HEK293 (cell line): Measurements from ENCODE around the gene KIF21A.
A peak's percentile ranks its signal among the peaks of the same experiment; 100 is the strongest.

ENCODE experiments used
- CTCF ChIA-PET: fragments of 350-600 bp; formaldehyde crosslinking; extraction: SDS; loops from one replicate; lab custom pipeline; 2021; ENCODE audit warnings: antibody characterized with exemption; lab: Yijun Ruan, JAX
- POLR2A ChIA-PET: fragments of 300-600 bp; formaldehyde crosslinking; extraction: SDS; loops from one replicate; lab custom pipeline; 2020; ENCODE audit warnings: antibody characterized with exemption, inconsistent platforms; lab: Yijun Ruan, JAX
- H3K27ac ChIP-seq: fragments of 200-500 bp; sonication (Bioruptor generic); 2 replicates; pipeline ENCODE4 v1.5.1; 2014; ENCODE audit warnings: low read depth, low read length, control low read depth, inconsistent platforms; ENCODE audit errors: extremely low read depth
- H3K36me3 ChIP-seq, 2 experiments: fragments of 200-500 bp in 1 of 2; sonication (Bioruptor generic) in 1 of 2; 1 replicate in 1 of 2; 2 replicates in 1 of 2; pipeline ENCODE4 v1.5.1; 2014 to 2017; ENCODE audit warnings: inconsistent platforms in 2 of 2, low read length in 2 of 2; ENCODE audit not compliant: control insufficient read depth in 2 of 2, insufficient read depth in 1 of 2
- H3K4me1 ChIP-seq: fragments of 200-500 bp; sonication (Bioruptor generic); 2 replicates; pipeline ENCODE4 v1.5.1; 2014; ENCODE audit warnings: mild to moderate bottlenecking, low read length, inconsistent platforms; ENCODE audit not compliant: control insufficient read depth, insufficient read depth
- H3K4me3 ChIP-seq: 2 replicates; pipeline ENCODE4 v1.5.1; 2011; ENCODE audit warnings: low read depth, mild to moderate bottlenecking, control low read depth, low read length, moderate library complexity
- H3K9me3 ChIP-seq: fragments of 200-500 bp; sonication (Bioruptor generic); 2 replicates; pipeline ENCODE4 v1.5.1; 2014; ENCODE audit warnings: low read depth, low read length, inconsistent platforms; ENCODE audit not compliant: control insufficient read depth, insufficient read depth
- AEBP2 ChIP-seq: fragments of 450-650 bp; formaldehyde crosslinking; IDR thresholded peaks from 2 replicates; pipeline ENCODE4 v1.5.1; 2016; ENCODE audit warnings: missing biosample characterization, missing genetic modification characterization, borderline replicate concordance
- HIC1 ChIP-seq: fragments of 450-650 bp; formaldehyde crosslinking; IDR thresholded peaks from 2 replicates; pipeline ENCODE4 v1.5.1; 2016; ENCODE audit warnings: missing biosample characterization, missing genetic modification characterization
- PATZ1 ChIP-seq: fragments of 450-650 bp; formaldehyde crosslinking; IDR thresholded peaks from 2 replicates; pipeline ENCODE4 v1.5.1; 2016; ENCODE audit warnings: missing biosample characterization, missing genetic modification characterization
- PRDM1 ChIP-seq: fragments of 450-650 bp; formaldehyde crosslinking; IDR thresholded peaks from 2 replicates; pipeline ENCODE4; 2016; ENCODE audit warnings: missing biosample characterization, missing genetic modification characterization
- YY1 ChIP-seq: fragments of 450-650 bp; formaldehyde crosslinking; IDR thresholded peaks from 2 replicates; pipeline ENCODE4 v1.5.1; 2018; ENCODE audit warnings: missing biosample characterization, missing genetic modification characterization
- ZBTB1 ChIP-seq: fragments of 450-650 bp; formaldehyde crosslinking; IDR thresholded peaks from 2 replicates; pipeline ENCODE4 v1.5.1; 2016; ENCODE audit warnings: missing biosample characterization, missing genetic modification characterization
- ZNF133 ChIP-seq: fragments of 450-650 bp; formaldehyde crosslinking; IDR thresholded peaks from 2 replicates; pipeline ENCODE4 v1.5.1; 2016; ENCODE audit warnings: missing biosample characterization, missing genetic modification characterization
- ZNF157 ChIP-seq: fragments of 450-650 bp; formaldehyde crosslinking; IDR thresholded peaks from 2 replicates; pipeline ENCODE4 v1.5.1; 2016; ENCODE audit warnings: missing biosample characterization, missing genetic modification characterization
- ZNF16 ChIP-seq: fragments of 450-650 bp; formaldehyde crosslinking; IDR thresholded peaks from 2 replicates; pipeline ENCODE4 v1.5.1; 2016; ENCODE audit warnings: low read depth, missing biosample characterization, missing genetic modification characterization
- ZNF214 ChIP-seq: fragments of 450-650 bp; formaldehyde crosslinking; IDR thresholded peaks from 2 replicates; pipeline ENCODE4 v1.5.1; 2017; ENCODE audit warnings: missing biosample characterization, mild to moderate bottlenecking, missing genetic modification characterization, borderline replicate concordance
- ZNF274 ChIP-seq, 2 experiments: fragments of 200-500 bp in 1 of 2; fragments of 450-650 bp in 1 of 2; sonication (Bioruptor generic) in 1 of 2; formaldehyde crosslinking in 1 of 2; IDR thresholded peaks; 2 replicates each; pipeline versions ENCODE4 v1.5.1 to v1.6.1; 2014 to 2016; ENCODE audit warnings: borderline replicate concordance in 1 of 2, inconsistent platforms in 1 of 2, low read length in 1 of 2, missing biosample characterization in 1 of 2, missing genetic modification characterization in 1 of 2
- ZNF335 ChIP-seq: fragments of 450-650 bp; formaldehyde crosslinking; conservative IDR thresholded peaks from 2 replicates; pipeline ENCODE4 v1.5.1; 2016; ENCODE audit warnings: missing biosample characterization, missing genetic modification characterization
- ZNF341 ChIP-seq: fragments of 450-650 bp; formaldehyde crosslinking; IDR thresholded peaks from 2 replicates; pipeline ENCODE4; 2016; ENCODE audit warnings: low read depth, missing biosample characterization, missing genetic modification characterization
- ZNF366 ChIP-seq: fragments of 450-650 bp; formaldehyde crosslinking; conservative IDR thresholded peaks from 2 replicates; pipeline ENCODE4 v1.5.1; 2016; ENCODE audit warnings: missing biosample characterization, missing genetic modification characterization
- ZNF677 ChIP-seq: fragments of 450-650 bp; IDR thresholded peaks from 2 replicates; pipeline ENCODE4 v1.5.0; 2018; ENCODE audit warnings: missing biosample characterization, mild to moderate bottlenecking, missing genetic modification characterization, moderate library complexity
- ZNF830 ChIP-seq: fragments of 450-650 bp; IDR thresholded peaks from 2 replicates; pipeline ENCODE4 v1.5.0; 2018; ENCODE audit warnings: missing biosample characterization, missing genetic modification characterization, low read depth, mild to moderate bottlenecking, moderate library complexity
- ZSCAN5A ChIP-seq: fragments of 450-650 bp; formaldehyde crosslinking; IDR thresholded peaks from 2 replicates; pipeline ENCODE4 v1.5.1; 2016; ENCODE audit warnings: missing biosample characterization, missing genetic modification characterization

The KIF21A gene

GRCh38 chr12:39431002-39431796, 11.7 kb downstream of the KIF21A start:
- ChIA-PET POLR2A (no interaction called here), CTCF (no interaction called here)
- no peak overlapping the region for H3K27ac ChIP-seq
- H3K36me3 ChIP-seq: no peaks in the 10 kb centered on the region
- peaks cover 3% of the 10 kb centered on the region; the same call in 1 of the 2 replicates for H3K4me1 ChIP-seq
- no peak overlapping the region for H3K4me3 ChIP-seq
- no peaks in the 10 kb centered on the region for H3K9me3 ChIP-seq
- TF ChIP-seq PATZ1 (tag by site-specific recombination) (no peak), ZNF157 (tag by site-specific recombination) (no peak), PRDM1 (tag by site-specific recombination) (no peak), ZNF274 (IDR thresholded peaks at IDR 0.05; ENCODE audit: low read length) (no peak), ZNF274 (tag by site-specific recombination; IDR thresholded peaks at IDR 0.05; ENCODE audit: borderline replicate concordance) (no peak), ZNF214 (tag by site-specific recombination) (no peak), ZSCAN5A (tag by site-specific recombination) (no peak), ZNF341 (tag by site-specific recombination) (no peak), ZNF133 (no peak)
- TF ChIP-seq, all 188 proteins: peak for 0

GRCh38 chr12:39429809-39430208, 13.1 kb downstream of the KIF21A start:
- H3K9me3 ChIP-seq: no peaks in the 10 kb centered on the region
- no peaks in the 10 kb centered on the region for H3K4me1 ChIP-seq
- ChIA-PET CTCF (interaction anchor here (0.6 kb wide), 1 partner anchor 25 kb away, joined by 3 read pairs; no protein-coding TSS in a partner anchor), POLR2A (no interaction called here)
- TF ChIP-seq ZNF274 (IDR thresholded peaks at IDR 0.05; ENCODE audit: low read length): no peak
- no peak for TF ChIP-seq ZNF274 (tag by site-specific recombination; IDR thresholded peaks at IDR 0.05; ENCODE audit: borderline replicate concordance)
- 0 out of 2 replicates have a peak, but pooled peaks have one; percentile 29 for TF ChIP-seq ZNF366
- H3K27ac ChIP-seq: no peak overlapping the region
- no peak overlapping the region for H3K4me3 ChIP-seq
- no peaks in the 10 kb centered on the region for H3K36me3 ChIP-seq

- ChIA-PET POLR2A (no interaction called here), CTCF (interaction anchor here (0.7 to 0.8 kb wide), 3 partner anchors 10 to 20 kb away, joined by 3 to 5 read pairs (median 3); no protein-coding TSS in a partner anchor)
- H3K36me3 ChIP-seq: no peaks in the 10 kb centered on the region
- no peak overlapping the region for H3K4me3 ChIP-seq
- no peaks in the 10 kb centered on the region for H3K9me3 ChIP-seq
- H3K4me1 ChIP-seq: no peaks in the 10 kb centered on the region
- no peak for TF ChIP-seq ZNF16 (tag by site-specific recombination)
- H3K27ac ChIP-seq: no peak overlapping the region
Measured at GRCh38 chr12:39427360-39427808, 15.5 kb downstream of the KIF21A start.

- no peaks in the 10 kb centered on the region for H3K4me1 ChIP-seq
- H3K9me3 ChIP-seq: no peaks in the 10 kb centered on the region
- H3K4me3 ChIP-seq: no peak overlapping the region
- no peaks in the 10 kb centered on the region for H3K36me3 ChIP-seq
- POLR2A ChIA-PET: interaction anchor here (1.0 kb wide), 1 partner anchor 193 kb away, joined by 3 read pairs; the partner anchor contains the start of gene ABCD2
- H3K27ac ChIP-seq: no peak overlapping the region
- CTCF ChIA-PET: interaction anchor here (0.6 to 0.8 kb wide), 5 partner anchors 10 to 53 kb away, joined by 3 to 5 read pairs (median 3); no protein-coding TSS in a partner anchor
- TF ChIP-seq HIC1 (tag by site-specific recombination) (no peak), YY1 (no peak), ZNF335 (no peak), AEBP2 (no peak), ZNF830 (tag by site-specific recombination) (no peak), ZBTB1 (tag by site-specific recombination) (no peak), ZNF677 (tag by site-specific recombination) (no peak)
Measured at GRCh38 chr12:39426636-39427240, 16.2 kb downstream of the KIF21A start.
